Right lobe of liver (tissue), 6 donors: ENCODE data around the gene RAB3A. TPM values are rescaled to one million over a fixed set of nuclear protein-coding genes. Genes with fewer than 3 reads are reported as not detected.

Experiments used
- ATAC-seq, 4 donors: fragments of 200-7000 bp; cut with Tn5 transposase; one replicate each; pipeline ENCODE4 v1.9.1; 2020; ENCODE audit warnings: mild to moderate bottlenecking in 4 of 4, moderate library complexity in 4 of 4
- DNase-seq, 3 donors: peaks; one replicate each; pipeline ENCODE4 v3.0.0-alpha.2; 2020
- H3K27ac ChIP-seq, 3 donors: fragments of 200-600 bp; one replicate each; pipeline ENCODE4 v1.8.0; 2022
- H3K27me3 ChIP-seq, 2 donors: fragments of 200-600 bp; one replicate each; pipeline ENCODE4 v1.8.0; 2022
- H3K36me3 ChIP-seq, 4 donors: fragments of 200-600 bp; sonication (generic) in 1 of 4; one replicate each; pipeline versions ENCODE4 v1.5.1 to v1.8.0; 2017 to 2022; ENCODE audit warnings: control low read depth in 1 of 4
- H3K4me1 ChIP-seq, 4 donors: fragments of 200-600 bp; sonication (generic) in 1 of 4; one replicate each; pipeline versions ENCODE4 v1.5.1 to v1.8.0; 2017 to 2022; ENCODE audit warnings: control low read depth in 1 of 4
- H3K4me3 ChIP-seq, 3 donors: fragments of 200-600 bp; one replicate each; pipeline ENCODE4 v1.8.0; 2022
- H3K9me3 ChIP-seq, 4 donors: fragments of 200-600 bp; sonication (generic) in 1 of 4; one replicate each; pipeline versions ENCODE4 v1.5.1 to v1.8.0; 2017 to 2022; ENCODE audit warnings: control low read depth in 1 of 4
- POLR2A ChIP-seq: fragments of 450-650 bp; IDR thresholded peaks from one replicate; pipeline ENCODE4 v1.6.1; 2017; ENCODE audit warnings: antibody characterized with exemption, mild to moderate bottlenecking
- WGBS: methylation state at CpG from one replicate; pipeline ENCODE4 v1.1.6; 2018; ENCODE audit warnings: low coverage, low lambda C conversion rate; ENCODE audit not compliant: insufficient coverage; ENCODE audit errors: missing lambda C conversion rate; 5-methylcytosine and 5-hydroxymethylcytosine counted together
- intact Hi-C, 2 donors: fragments of 100-400 bp; cut with DNase I; formaldehyde crosslinking; loops; one replicate each; pipeline versions ENCODE4 v1.11.2 to v1.14.1; 2022
- total RNA-seq, 6 experiments: library from RNA; depleted of rRNA in 2 of 6; stranded (reverse); fragments of >200 nt in 2 of 6; fragmentation: NEBNext Ultra II Directional in 3 of 6; extraction: Animal tissue kit (Norgen Biotek cat#: 25700) in 3 of 6; gene quantifications; one replicate each; pipeline versions ENCODE4 v1.1.0 to v1.2.4, GENCODE V29; 2016 to 2023
- TF ChIP-seq, protein P1 (sequence below), 4 donors: fragments of 200-600 bp in 3 of 4; fragments of 450-650 bp in 1 of 4; IDR thresholded peaks; one replicate each; pipeline versions ENCODE4 v1.5.1 to v1.8.0; 2016 to 2022; ENCODE audit warnings: antibody characterized with exemption in 4 of 4, mild to moderate bottlenecking in 2 of 4
- donor health status: DM: no; HTN: yes; CAD: no.
- donor health status: DM: no; HTN: no; CAD: no.
- donor health status: DM: no; HTN: no; CAD: no.
- donor health status: DM: no; HTN: yes; CAD: no.
- donor health status: DM: no; HTN: yes; CAD: no.

RAB3A gene
- total RNA-seq, 6 experiments from 2014 or later: 0.81 to 2.6 (median 1.4) TPM

DNA sequence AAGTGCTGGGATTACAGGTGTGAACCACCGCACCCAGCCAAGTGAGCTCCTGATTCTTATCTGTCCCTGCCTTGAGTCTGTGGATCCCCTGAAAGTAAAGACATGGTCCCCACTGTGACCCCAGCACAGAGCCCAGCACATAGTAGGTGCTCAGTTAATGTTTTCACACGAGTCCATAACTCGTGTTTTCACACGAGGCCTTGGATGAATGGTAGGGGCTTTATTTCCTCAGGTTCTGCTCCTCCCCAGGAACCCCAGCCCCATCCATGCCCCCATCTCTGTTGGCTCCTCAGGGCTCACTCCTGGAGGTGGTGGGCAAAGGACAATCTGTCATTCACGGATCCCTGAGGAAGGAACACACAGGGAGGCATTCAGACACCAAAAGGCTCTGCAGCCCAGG, 46.0 kb upstream of the RAB3A start:
- 86% methylated on average over 4 of the region's 5 CpGs for WGBS
- no peaks in the 10 kb centered on the region for H3K27me3 ChIP-seq
- intact Hi-C loops: loop anchor here (5.0 kb wide), 1 partner anchor 38 kb away; no protein-coding TSS in a partner anchor
- TF ChIP-seq, protein P1, sequence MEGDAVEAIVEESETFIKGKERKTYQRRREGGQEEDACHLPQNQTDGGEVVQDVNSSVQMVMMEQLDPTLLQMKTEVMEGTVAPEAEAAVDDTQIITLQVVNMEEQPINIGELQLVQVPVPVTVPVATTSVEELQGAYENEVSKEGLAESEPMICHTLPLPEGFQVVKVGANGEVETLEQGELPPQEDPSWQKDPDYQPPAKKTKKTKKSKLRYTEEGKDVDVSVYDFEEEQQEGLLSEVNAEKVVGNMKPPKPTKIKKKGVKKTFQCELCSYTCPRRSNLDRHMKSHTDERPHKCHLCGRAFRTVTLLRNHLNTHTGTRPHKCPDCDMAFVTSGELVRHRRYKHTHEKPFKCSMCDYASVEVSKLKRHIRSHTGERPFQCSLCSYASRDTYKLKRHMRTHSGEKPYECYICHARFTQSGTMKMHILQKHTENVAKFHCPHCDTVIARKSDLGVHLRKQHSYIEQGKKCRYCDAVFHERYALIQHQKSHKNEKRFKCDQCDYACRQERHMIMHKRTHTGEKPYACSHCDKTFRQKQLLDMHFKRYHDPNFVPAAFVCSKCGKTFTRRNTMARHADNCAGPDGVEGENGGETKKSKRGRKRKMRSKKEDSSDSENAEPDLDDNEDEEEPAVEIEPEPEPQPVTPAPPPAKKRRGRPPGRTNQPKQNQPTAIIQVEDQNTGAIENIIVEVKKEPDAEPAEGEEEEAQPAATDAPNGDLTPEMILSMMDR (IDR thresholded peaks at IDR 0.05): no peak
- TF ChIP-seq POLR2A: no peak
- H3K9me3 ChIP-seq: no peaks in the 10 kb centered on the region
- DNase-seq (no peak), ATAC-seq (no peak)
- no peaks in the 10 kb centered on the region for H3K4me1 ChIP-seq
- H3K4me3 ChIP-seq: no peak overlapping the region
- no peaks in the 10 kb centered on the region for H3K36me3 ChIP-seq
- H3K27ac ChIP-seq: no peak overlapping the region

DNA sequence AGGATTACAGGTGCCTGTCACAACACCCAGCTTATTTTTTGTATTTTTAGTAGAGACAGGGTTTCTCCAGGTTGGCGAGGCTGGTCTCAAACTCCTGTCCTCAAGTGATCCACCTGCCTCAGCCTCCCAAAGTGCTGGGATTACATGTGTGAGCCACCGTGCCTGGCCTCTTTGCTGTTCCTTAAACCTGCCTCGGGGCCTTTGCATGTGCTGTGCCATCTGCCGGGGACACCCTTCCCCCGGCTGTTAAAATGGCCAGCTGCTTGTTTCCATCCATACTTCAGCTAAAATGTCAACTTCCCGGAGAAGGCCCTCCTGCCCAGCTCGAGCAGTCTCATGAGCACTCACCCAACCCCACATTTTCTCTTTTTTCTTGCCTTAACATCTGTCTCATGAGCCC, 41.5 kb upstream of the RAB3A start:
- Histone ChIP-seq H3K4me1 (no peaks in the 10 kb centered on the region), H3K36me3 (no peaks in the 10 kb centered on the region), H3K27me3 (no peaks in the 10 kb centered on the region), H3K9me3 (no peaks in the 10 kb centered on the region), H3K4me3 (no peak overlapping the region), H3K27ac (no peak overlapping the region)
- 65% methylated on average over 5 of the region's 7 CpGs for WGBS
- DNase-seq (no peak), ATAC-seq (no peak)
- intact Hi-C loops: loop anchor here in 1 of 2 donors (5.0 kb wide), 1 partner anchor 33 kb away; no protein-coding TSS in a partner anchor
- no peak for TF ChIP-seq POLR2A
- TF ChIP-seq, protein P1 (IDR thresholded peaks at IDR 0.05): no peak

DNA sequence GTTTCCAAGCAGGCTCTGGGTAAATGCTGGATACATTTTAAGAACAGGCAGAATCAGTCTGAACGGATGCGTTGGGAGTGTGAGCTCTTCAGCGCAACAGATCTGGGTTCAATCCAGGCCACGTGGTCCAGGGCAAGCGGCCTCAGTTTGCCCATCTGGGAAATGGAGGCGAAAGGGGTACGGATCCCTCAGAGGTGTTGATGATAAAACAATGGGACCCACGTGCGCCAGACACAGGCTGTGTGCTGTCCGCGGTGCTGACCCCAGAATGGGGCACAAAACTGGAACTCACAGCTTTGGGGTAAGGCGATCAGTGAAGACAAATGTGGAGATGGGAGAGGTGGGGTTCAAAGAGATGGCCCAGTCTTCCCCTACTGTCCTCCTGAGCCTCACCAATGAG, 35.5 kb upstream of the RAB3A start:
- ATAC-seq (no peak), DNase-seq (no peak)
- H3K4me1 ChIP-seq: no peaks in the 10 kb centered on the region
- H3K27ac ChIP-seq: no peak overlapping the region
- H3K36me3 ChIP-seq: no peaks in the 10 kb centered on the region
- TF ChIP-seq, protein P1 (IDR thresholded peaks at IDR 0.05): no peak
- no peak for TF ChIP-seq POLR2A
- intact Hi-C loops: no loop called here
- no peaks in the 10 kb centered on the region for H3K9me3 ChIP-seq
- peaks cover 0 to 3% of the 10 kb centered on the region in 2 donors for H3K27me3 ChIP-seq
- WGBS: 26% methylated on average over 8 of the region's 12 CpGs
- H3K4me3 ChIP-seq: no peak overlapping the region

DNA sequence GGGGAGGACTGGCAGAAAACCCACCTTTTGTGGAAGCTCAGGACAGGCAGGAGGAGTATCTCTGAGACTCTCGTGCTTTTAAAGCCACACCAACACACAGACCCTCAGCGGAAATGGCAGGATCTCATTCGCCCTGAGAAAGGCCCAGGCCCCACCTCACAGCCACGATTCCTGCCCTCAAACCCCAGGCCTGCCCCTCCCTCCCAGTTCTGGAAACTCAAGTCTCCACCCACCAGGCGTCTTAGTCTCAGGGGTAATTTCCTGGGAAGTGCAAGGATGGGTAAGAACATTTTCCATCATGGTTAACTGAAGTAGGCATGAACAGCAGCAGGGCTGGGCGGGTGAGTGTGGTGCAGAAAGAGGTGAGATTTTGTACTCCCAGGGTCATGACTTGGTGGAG, 30.4 kb upstream of the RAB3A start:
- Histone ChIP-seq H3K27me3 (no peaks in the 10 kb centered on the region), H3K4me1 (no peaks in the 10 kb centered on the region), H3K27ac (no peak overlapping the region), H3K9me3 (no peaks in the 10 kb centered on the region), H3K36me3 (no peaks in the 10 kb centered on the region), H3K4me3 (no peak overlapping the region)
- 30% methylated on average over 4 of the region's 6 CpGs for WGBS
- intact Hi-C loops: no loop called here
- TF ChIP-seq POLR2A: no peak
- TF ChIP-seq, protein P1 (IDR thresholded peaks at IDR 0.05): no peak
- ATAC-seq (no peak), DNase-seq (no peak)
